HepG2 (cell line): ENCODE data around the gene HDAC3. TPM values are rescaled to one million over a fixed set of nuclear protein-coding genes. Genes with fewer than 3 reads are reported as not detected.

ENCODE experiments used
- AHR ChIP-seq: IDR thresholded peaks from 2 replicates; pipeline ENCODE4 v1.6.1; 2018; ENCODE audit warnings: missing genetic modification reagents, missing compliant biosample characterization
- CHD2 ChIP-seq: IDR thresholded peaks from 2 replicates; pipeline ENCODE4 v1.6.1; 2011; ENCODE audit warnings: low read depth, low read length, improper control_type of control experiment
- HOXA5 ChIP-seq: sonication (generic); formaldehyde crosslinking; IDR thresholded peaks from 2 replicates; pipeline ENCODE4 v1.4.0; 2020; ENCODE audit warnings: missing genetic modification reagents
- IRF9 ChIP-seq: sonication (generic); formaldehyde crosslinking; IDR thresholded peaks from 2 replicates; pipeline ENCODE4 v1.8.0; 2022; ENCODE audit warnings: missing genetic modification reagents, mild to moderate bottlenecking, borderline replicate concordance
- JUNB ChIP-seq: sonication (generic); formaldehyde crosslinking; IDR thresholded peaks from 2 replicates; pipeline ENCODE4 v1.8.0; 2022; ENCODE audit warnings: missing genetic modification reagents, mild to moderate bottlenecking, borderline replicate concordance
- MED13 ChIP-seq: sonication (generic); formaldehyde crosslinking; IDR thresholded peaks from 2 replicates; pipeline ENCODE4 v1.5.0; 2020; ENCODE audit warnings: missing genetic modification reagents
- MLX ChIP-seq: IDR thresholded peaks from 2 replicates; pipeline ENCODE4 v1.6.1; 2016
- MXD1 ChIP-seq: sonication (generic); formaldehyde crosslinking; IDR thresholded peaks from 2 replicates; pipeline ENCODE4 v1.4.0; 2020; ENCODE audit warnings: mild to moderate bottlenecking, missing genetic modification reagents
- MYNN ChIP-seq: sonication (generic); formaldehyde crosslinking; IDR thresholded peaks from 2 replicates; pipeline ENCODE4 v1.4.0; 2020; ENCODE audit warnings: mild to moderate bottlenecking, low read depth, missing genetic modification reagents
- PRMT3 ChIP-seq: sonication (generic); formaldehyde crosslinking; IDR thresholded peaks from 2 replicates; pipeline ENCODE4 v1.8.1; 2022; ENCODE audit warnings: low read depth, mild to moderate bottlenecking, moderate library complexity, missing genetic modification reagents, borderline replicate concordance
- RORA ChIP-seq: sonication (generic); formaldehyde crosslinking; IDR thresholded peaks from 2 replicates; pipeline ENCODE4 v1.5.0; 2020; ENCODE audit warnings: mild to moderate bottlenecking, missing genetic modification reagents, moderate library complexity
- TRAFD1 ChIP-seq: sonication (generic); formaldehyde crosslinking; IDR thresholded peaks from 2 replicates; pipeline ENCODE4 v1.5.1; 2020; ENCODE audit warnings: missing genetic modification reagents, mild to moderate bottlenecking, borderline replicate concordance
- UBTF ChIP-seq: sonication (generic); formaldehyde crosslinking; IDR thresholded peaks from 2 replicates; pipeline ENCODE4 v1.4.0; 2020; ENCODE audit warnings: mild to moderate bottlenecking, missing genetic modification reagents
- ZBTB8A ChIP-seq: sonication (generic); formaldehyde crosslinking; IDR thresholded peaks from 2 replicates; pipeline ENCODE4 v1.4.0; 2020; ENCODE audit warnings: mild to moderate bottlenecking, low read depth, missing genetic modification reagents, borderline replicate concordance
- ZNF24 ChIP-seq: fragments of 450-650 bp; IDR thresholded peaks from 2 replicates; pipeline ENCODE4 v1.6.1; 2017; ENCODE audit warnings: antibody characterized with exemption, mild to moderate bottlenecking
- ZNF510 ChIP-seq: sonication (generic); formaldehyde crosslinking; IDR thresholded peaks from 2 replicates; pipeline ENCODE4 v1.4.0; 2020; ENCODE audit warnings: low read depth, mild to moderate bottlenecking, missing genetic modification reagents
- ZNF768 ChIP-seq: sonication (generic); formaldehyde crosslinking; IDR thresholded peaks from 2 replicates; pipeline ENCODE4 v1.4.0; 2020; ENCODE audit warnings: missing genetic modification reagents
- ZSCAN9 ChIP-seq: IDR thresholded peaks from 2 replicates; pipeline ENCODE4 v1.6.1; 2016; ENCODE audit warnings: borderline replicate concordance
- polyA plus RNA-seq, 8 experiments: library from polyadenylated mRNA; depleted of rRNA in 3 of 8; stranded (reverse) in 7 of 8; unstranded in 1 of 8; fragments of >200 nt; fragmentation: Illumina TruSeq in 4 of 8; extraction: Trizol in 4 of 8; gene quantifications; 2 replicates each; pipeline versions ENCODE4 v1.2.1 to v1.2.3, GENCODE V29; 2011 to 2016; ENCODE audit warnings: low read depth in 4 of 8, missing spikeins in 1 of 8, mixed read lengths in 1 of 8; ENCODE audit not compliant: insufficient read depth in 1 of 8
- total RNA-seq, 5 experiments: library from RNA; depleted of rRNA; stranded (reverse); fragments of >200 nt; fragmentation: Illumina TruSeq; extraction: Trizol; gene quantifications; 2 replicates each; pipeline ENCODE4 v1.2.3, GENCODE V29; 2016; ENCODE audit warnings: low read depth in 1 of 5
- TF ChIP-seq, protein P1 (sequence below): sonication (generic); formaldehyde crosslinking; conservative IDR thresholded peaks from 2 replicates; pipeline ENCODE4 v1.4.0; 2020; ENCODE audit warnings: missing genetic modification reagents
- TF ChIP-seq, protein P2 (sequence below): sonication (generic); formaldehyde crosslinking; IDR thresholded peaks from 2 replicates; pipeline ENCODE4 v1.8.0; 2022; ENCODE audit warnings: low read depth, missing genetic modification reagents

The HDAC3 gene
- total and polyA plus RNA-seq, 2 of the 13 experiments (the other 11 are each of a cell fraction or from before 2014, with no cell fraction given), result 84.0 to 94.1 TPM

GRCh38 chr5:141618804-141619554 is 17.7 kb downstream of the HDAC3 start, which contains the start of gene DIAPH1 (continued):
- TF ChIP-seq, protein P1, sequence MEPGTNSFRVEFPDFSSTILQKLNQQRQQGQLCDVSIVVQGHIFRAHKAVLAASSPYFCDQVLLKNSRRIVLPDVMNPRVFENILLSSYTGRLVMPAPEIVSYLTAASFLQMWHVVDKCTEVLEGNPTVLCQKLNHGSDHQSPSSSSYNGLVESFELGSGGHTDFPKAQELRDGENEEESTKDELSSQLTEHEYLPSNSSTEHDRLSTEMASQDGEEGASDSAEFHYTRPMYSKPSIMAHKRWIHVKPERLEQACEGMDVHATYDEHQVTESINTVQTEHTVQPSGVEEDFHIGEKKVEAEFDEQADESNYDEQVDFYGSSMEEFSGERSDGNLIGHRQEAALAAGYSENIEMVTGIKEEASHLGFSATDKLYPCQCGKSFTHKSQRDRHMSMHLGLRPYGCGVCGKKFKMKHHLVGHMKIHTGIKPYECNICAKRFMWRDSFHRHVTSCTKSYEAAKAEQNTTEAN (CRISPR knock-in tag), result no peak
- TF ChIP-seq HOXA5 (peak; percentile 70; the same call in 1 of the 2 replicates), RORA (CRISPR knock-in tag) (no peak), ZSCAN9 (CRISPR knock-in tag) (no peak), ZNF24 (peak; percentile 50; the same call in 1 of the 2 replicates), CHD2 (peak; percentile 63; the same call in 1 of the 2 replicates), MXD1 (CRISPR knock-in tag) (peak; percentile 97), MED13 (CRISPR knock-in tag) (peak; percentile 82), UBTF (no peak; the same call in none of the 2 replicates), ZBTB8A (CRISPR knock-in tag) (no peak), AHR (CRISPR knock-in tag) (no peak), ZNF768 (no peak; the same call in 1 of the 2 replicates), TRAFD1 (CRISPR knock-in tag) (no peak), IRF9 (CRISPR knock-in tag) (peak; percentile 55; the same call in 1 of the 2 replicates), MYNN (CRISPR knock-in tag) (no peak; the same call in 1 of the 2 replicates), ZNF510 (CRISPR knock-in tag) (no peak), PRMT3 (CRISPR knock-in tag) (no peak), JUNB (CRISPR knock-in tag) (no peak), MLX (CRISPR knock-in tag) (peak; percentile 99)
- TF ChIP-seq, protein P2, sequence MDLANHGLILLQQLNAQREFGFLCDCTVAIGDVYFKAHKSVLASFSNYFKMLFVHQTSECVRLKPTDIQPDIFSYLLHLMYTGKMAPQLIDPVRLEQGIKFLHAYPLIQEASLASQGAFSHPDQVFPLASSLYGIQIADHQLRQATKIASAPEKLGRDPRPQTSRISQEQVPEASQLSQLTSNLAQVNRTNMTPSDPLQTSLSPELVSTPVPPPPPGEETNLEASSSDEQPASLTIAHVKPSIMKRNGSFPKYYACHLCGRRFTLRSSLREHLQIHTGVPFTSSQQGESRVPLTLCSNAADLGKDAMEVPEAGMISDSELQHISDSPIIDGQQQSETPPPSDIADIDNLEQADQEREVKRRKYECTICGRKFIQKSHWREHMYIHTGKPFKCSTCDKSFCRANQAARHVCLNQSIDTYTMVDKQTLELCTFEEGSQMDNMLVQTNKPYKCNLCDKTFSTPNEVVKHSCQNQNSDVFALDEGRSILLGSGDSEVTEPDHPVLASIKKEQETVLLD, result no peak; the same call in 1 of the 2 replicates
